ENCODE data around the gene GRM3. TPM values are rescaled to one million over a fixed set of nuclear protein-coding genes. Genes with fewer than 3 reads are reported as not detected.

GRM3 gene
- total and polyA plus RNA-seq, 8 donors, result 0.02 TPM; not detected in 7

GRCh38 chr7:86884152-86884551 lies 240.4 kb downstream of the GRM3 start:
- Histone ChIP-seq H3K27ac (no peak overlapping the region), H3K27me3 (no peaks in the 10 kb centered on the region), H3K4me3 (no peak overlapping the region), H3K9me3 (no peaks in the 10 kb centered on the region), H3K36me3 (no peaks in the 10 kb centered on the region), H3K4me1 (no peaks in the 10 kb centered on the region)
- no peak for FAIRE-seq
- no peak for TF ChIP-seq CTCF (IDR thresholded peaks at IDR 0.05)
- no peak for ATAC-seq
- DNase-seq, result no peak
- 56% methylated on average over 2 of the region's 2 CpGs for WGBS, 2 donors
- intact Hi-C loops (cut with DNase I), result no loop called here

DNA sequence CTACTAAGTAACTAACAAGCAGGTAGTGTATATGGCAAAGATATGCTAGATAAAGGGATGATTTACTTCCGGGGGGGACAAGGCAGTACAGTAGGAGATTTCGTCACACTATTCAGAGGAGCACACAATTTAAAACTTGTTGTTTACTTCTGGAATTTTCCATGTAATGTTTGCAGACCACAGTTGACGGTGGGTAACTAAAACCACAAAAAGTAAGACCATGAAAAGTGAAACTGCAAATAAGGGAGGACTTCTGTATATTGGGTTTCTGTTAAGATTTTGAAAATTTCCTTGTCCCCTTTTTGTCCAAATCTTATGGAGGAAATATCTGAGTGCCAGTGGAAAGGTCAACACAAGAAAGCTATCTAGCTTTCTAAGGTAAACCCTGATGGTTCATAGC lies 245.8 kb downstream of the GRM3 start:
- H3K36me3 ChIP-seq, result no peaks in the 10 kb centered on the region
- H3K27me3 ChIP-seq, result no peaks in the 10 kb centered on the region
- no peaks in the 10 kb centered on the region for H3K4me1 ChIP-seq
- H3K4me3 ChIP-seq, result no peak overlapping the region
- no peaks in the 10 kb centered on the region for H3K9me3 ChIP-seq
- no peak overlapping the region for H3K27ac ChIP-seq
- no peak for TF ChIP-seq CTCF (IDR thresholded peaks at IDR 0.05)
- 85 to 91% methylated on average over 3 of the region's 3 CpGs for WGBS, 2 donors
- no peak for ATAC-seq
- DNase-seq, result no peak
- intact Hi-C loops (cut with DNase I), result no loop called here
- no peak for FAIRE-seq

GRCh38 chr7:86898171-86898570 lies 254.5 kb downstream of the GRM3 start:
- ATAC-seq, result no peak
- DNase-seq, result no peak
- WGBS, 2 donors, result 86 to 94% methylated on average over 2 of the region's 2 CpGs
- Histone ChIP-seq H3K36me3 (no peaks in the 10 kb centered on the region), H3K4me1 (peaks cover 0 to 3% (median 0%) of the 10 kb centered on the region in 3 donors), H3K27ac (no peak overlapping the region), H3K27me3 (peaks cover 0 to 3% (median 0%) of the 10 kb centered on the region in 4 donors), H3K4me3 (no peak overlapping the region), H3K9me3 (no peaks in the 10 kb centered on the region)
- no peak for TF ChIP-seq CTCF (IDR thresholded peaks at IDR 0.05)
- FAIRE-seq, result no peak
- intact Hi-C loops (cut with DNase I), result no loop called here

- no peaks in the 10 kb centered on the region for H3K9me3 ChIP-seq
- intact Hi-C loops (cut with DNase I), result loop anchor here in 2 of 3 donors (10.0 kb wide), 2 partner anchors 1006 to 1016 kb away; no protein-coding TSS in a partner anchor
- DNase-seq, result no peak
- peaks cover 0 to 3% (median 0%) of the 10 kb centered on the region in 4 donors for H3K27me3 ChIP-seq
- TF ChIP-seq CTCF (IDR thresholded peaks at IDR 0.05), result no peak
- no peaks in the 10 kb centered on the region for H3K36me3 ChIP-seq
- ATAC-seq, result no peak
- peaks cover 0 to under 1% (median 0%) of the 10 kb centered on the region in 3 donors for H3K4me1 ChIP-seq
- H3K27ac ChIP-seq, result no peak overlapping the region
- FAIRE-seq, result no peak
- no peak overlapping the region for H3K4me3 ChIP-seq
These were observed 257.2 kb downstream of the GRM3 start for GRCh38 chr7:86900886-86901285.

DNA sequence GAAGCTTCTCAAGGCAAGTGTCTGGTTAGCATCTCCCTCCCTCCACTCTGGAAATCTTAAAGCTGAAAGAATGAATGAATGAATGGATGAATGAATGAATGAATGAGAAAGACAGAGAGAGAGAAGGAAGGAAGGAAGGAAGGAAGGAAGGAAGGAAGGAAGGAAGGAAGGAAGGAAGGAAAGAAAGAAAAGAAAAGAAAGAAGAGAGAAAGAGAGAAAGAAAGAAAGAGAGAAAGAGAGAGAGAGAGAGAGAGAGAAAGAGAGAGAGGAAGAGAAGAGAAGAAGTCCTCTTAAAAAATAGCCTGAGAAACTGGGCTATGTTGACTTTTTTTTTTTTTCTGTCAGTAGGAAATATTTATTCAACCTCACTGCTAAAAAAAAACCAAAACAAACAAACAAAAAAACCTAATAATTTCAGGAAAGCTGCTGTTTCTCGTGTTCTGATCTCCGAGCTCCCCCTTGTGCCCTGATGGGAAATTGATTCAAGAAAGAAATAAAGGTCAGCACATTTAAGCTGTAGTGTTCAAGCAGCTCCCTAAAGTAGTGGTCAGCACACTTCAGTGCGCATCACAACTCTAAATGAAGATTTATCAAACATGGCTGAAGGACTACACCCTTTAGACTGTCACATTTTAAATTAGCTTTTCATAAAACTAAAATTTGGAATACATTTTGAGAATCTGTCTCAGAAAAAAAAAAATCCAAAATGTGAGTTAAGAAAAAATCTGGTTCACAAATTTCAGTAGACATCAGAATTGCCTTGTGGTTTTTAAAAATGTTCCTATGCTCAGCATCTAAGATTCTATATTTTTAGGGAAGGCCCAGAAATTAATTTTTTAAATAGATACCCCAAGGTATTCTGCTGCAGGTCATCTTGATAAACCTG lies 261.5 kb downstream of the GRM3 start:
- no peak overlapping the region for H3K4me3 ChIP-seq
- no peak for FAIRE-seq
- TF ChIP-seq CTCF (IDR thresholded peaks at IDR 0.05), result peak in 3 of 4 donors; percentile 18 to 49 (median 30)
- H3K4me1 ChIP-seq, result no peaks in the 10 kb centered on the region
- WGBS, 2 donors, result 16 to 21% methylated on average over 3 of the region's 3 CpGs
- no peaks in the 10 kb centered on the region for H3K9me3 ChIP-seq
- ATAC-seq, result peak; percentile 51 to 88 (median 69)
- no peak overlapping the region for H3K27ac ChIP-seq
- H3K27me3 ChIP-seq, result no peaks in the 10 kb centered on the region
- DNase-seq, result peak in 2 of 6 donors; percentile 12 to 41
- intact Hi-C loops (cut with DNase I), result loop anchor here in 2 of 3 donors (10.0 kb wide), 2 partner anchors 1010 to 1020 kb away; no protein-coding TSS in a partner anchor
- no peaks in the 10 kb centered on the region for H3K36me3 ChIP-seq
